IMR-90 (cell line): ENCODE data around the gene OTOA. TPM values are rescaled to one million over a fixed set of nuclear protein-coding genes. Genes with fewer than 3 reads are reported as not detected.
"Not testable (repeated sequence)": the region's sequence is repeated elsewhere in the genome, so short reads cannot be mapped to it uniquely, and the experiment has no call there.

ENCODE experiments used
- ATAC-seq: fragments of 200-7000 bp; cut with Tn5 transposase; 2 replicates; pipeline ENCODE4 v1.9.1; 2020; ENCODE audit warnings: low read depth, mild to moderate bottlenecking, moderate library complexity
- BruUV-seq: library from RNA; stranded (reverse); fragments of 400-500 nt; replicated peaks from 2 replicates; lab custom pipeline; 2021; lab: Mats Ljungman, UMichigan
- CTCF ChIA-PET: fragments of 300-600 bp; formaldehyde crosslinking; extraction: SDS; loops from one replicate; lab custom pipeline; 2021; ENCODE audit warnings: antibody characterized with exemption; lab: Yijun Ruan, JAX
- POLR2A ChIA-PET: fragments of 300-600 bp; sonication (Branson Sonifier 250); formaldehyde crosslinking; loops from one replicate; lab custom pipeline; 2022; ENCODE audit warnings: antibody characterized with exemption; ENCODE audit not compliant: unreplicated experiment; lab: Charles Lee
- DNase-seq: peaks from one replicate; pipeline ENCODE4 v3.0.0; 2013
- H2AFZ ChIP-seq: replicated peaks from 2 replicates; pipeline ENCODE3; 2013; ENCODE audit warnings: low read length, mild to moderate bottlenecking; ENCODE audit not compliant: poor library complexity
- H2AK5ac ChIP-seq: 2 replicates; pipeline ENCODE4 v1.6.1; 2013; ENCODE audit warnings: low read depth, low read length, inconsistent platforms
- H2AK9ac ChIP-seq: replicated peaks from 2 replicates; pipeline ENCODE3; 2013; ENCODE audit warnings: mild to moderate bottlenecking, low read depth, low read length, moderate library complexity; ENCODE audit not compliant: poor library complexity
- H2BK120ac ChIP-seq: 2 replicates; pipeline ENCODE4 v1.6.1; 2013; ENCODE audit warnings: low read depth, low read length, inconsistent platforms
- H2BK15ac ChIP-seq: 3 replicates; pipeline ENCODE4 v1.6.1; 2013; ENCODE audit warnings: low read depth, low read length, inconsistent platforms
- H2BK20ac ChIP-seq: 2 replicates; pipeline ENCODE4 v1.6.1; 2013; ENCODE audit warnings: low read depth, mild to moderate bottlenecking, inconsistent platforms, low read length, moderate library complexity
- H2BK5ac ChIP-seq: 2 replicates; pipeline ENCODE4 v1.6.1; 2013; ENCODE audit warnings: mild to moderate bottlenecking, low read depth, low read length, inconsistent platforms; ENCODE audit not compliant: poor library complexity, severe bottlenecking
- H3K14ac ChIP-seq: replicated peaks from 2 replicates; pipeline ENCODE4 v1.6.1; 2013; ENCODE audit warnings: low read depth, low read length, inconsistent platforms
- H3K18ac ChIP-seq: 2 replicates; pipeline ENCODE4 v1.6.1; 2013; ENCODE audit warnings: low read depth, low read length, control low read depth
- H3K23ac ChIP-seq: 2 replicates; pipeline ENCODE4 v1.6.1; 2013; ENCODE audit warnings: low read depth, low read length, inconsistent platforms
- H3K27ac ChIP-seq: 2 replicates; pipeline ENCODE4 v1.5.1; 2013; ENCODE audit warnings: mild to moderate bottlenecking, control low read depth, low read length; ENCODE audit not compliant: insufficient read depth
- H3K27me3 ChIP-seq: 2 replicates; pipeline ENCODE4 v1.6.1; 2013; ENCODE audit warnings: low read length; ENCODE audit not compliant: control insufficient read depth, insufficient read depth
- H3K36me3 ChIP-seq: 2 replicates; pipeline ENCODE4 v1.6.1; 2013; ENCODE audit warnings: low read length, mixed read lengths; ENCODE audit not compliant: control insufficient read depth, insufficient read depth
- H3K4ac ChIP-seq: 2 replicates; pipeline ENCODE4 v1.6.1; 2013; ENCODE audit warnings: low read depth, low read length, inconsistent platforms
- H3K4me1 ChIP-seq: 2 replicates; pipeline ENCODE4 v1.6.1; 2013; ENCODE audit warnings: low read length, mixed read lengths; ENCODE audit not compliant: control insufficient read depth, insufficient read depth
- H3K4me2 ChIP-seq: 2 replicates; pipeline ENCODE4 v1.6.1; 2013; ENCODE audit warnings: low read depth, mild to moderate bottlenecking, control low read depth, low read length, moderate library complexity
- H3K4me3 ChIP-seq: 2 replicates; pipeline ENCODE4 v1.5.1; 2013; ENCODE audit warnings: low read depth, mild to moderate bottlenecking, control low read depth, low read length, moderate library complexity; ENCODE audit not compliant: insufficient read depth
- H3K56ac ChIP-seq: 2 replicates; pipeline ENCODE4 v1.6.1; 2013; ENCODE audit warnings: low read length, inconsistent platforms; ENCODE audit not compliant: insufficient read depth; ENCODE audit errors: extremely low read depth
- H3K79me1 ChIP-seq, 2 experiments: 2 replicates each; pipeline ENCODE4 v1.6.1; 2013; ENCODE audit warnings: low read length in 2 of 2, inconsistent platforms in 1 of 2, low read depth in 1 of 2
- H3K9ac ChIP-seq: 2 replicates; pipeline ENCODE4 v1.6.1; 2013; ENCODE audit warnings: low read depth, low read length, control low read depth
- H3K9me1 ChIP-seq: 2 replicates; pipeline ENCODE4 v1.6.1; 2013; ENCODE audit warnings: low read length, inconsistent platforms; ENCODE audit not compliant: insufficient read depth
- H3K9me3 ChIP-seq: 2 replicates; pipeline ENCODE4 v1.6.1; 2013; ENCODE audit warnings: low read length; ENCODE audit not compliant: control insufficient read depth, insufficient read depth
- H4K20me1 ChIP-seq: 2 replicates; pipeline ENCODE4 v1.6.1; 2013; ENCODE audit warnings: low read length, inconsistent platforms; ENCODE audit not compliant: insufficient read depth
- H4K5ac ChIP-seq: 2 replicates; pipeline ENCODE4 v1.6.1; 2013; ENCODE audit warnings: mild to moderate bottlenecking, low read depth, low read length, control low read depth
- H4K8ac ChIP-seq, 2 experiments: 2 replicates each; pipeline ENCODE4 v1.6.1; 2013; ENCODE audit warnings: low read depth in 2 of 2, low read length in 2 of 2, control low read depth in 1 of 2, inconsistent platforms in 1 of 2
- H4K91ac ChIP-seq: 2 replicates; pipeline ENCODE4 v1.6.1; 2013; ENCODE audit warnings: low read depth, low read length, inconsistent platforms; ENCODE audit not compliant: insufficient read depth
- CEBPB ChIP-seq: IDR thresholded peaks from 2 replicates; pipeline ENCODE4 v1.6.1; 2012; ENCODE audit warnings: low read depth, low read length, improper control_type of control experiment
- WGBS, 2 experiments: methylation state at CpG; one replicate each; pipeline versions ENCODE4 v1.1.5 to v1.1.7; 2013; ENCODE audit warnings: missing lambda C conversion rate in 2 of 2; ENCODE audit not compliant: insufficient read length in 1 of 2; ENCODE audit errors: extremely low coverage in 2 of 2; 5-methylcytosine and 5-hydroxymethylcytosine counted together
- dilution Hi-C: fragments of 300-500 bp; cut with HindIII; formaldehyde crosslinking; loops from one replicate; pipeline ENCODE4 v1.14.3; 2018; ENCODE audit warnings: low sequenced_read_pairs; ENCODE audit not compliant: unreplicated experiment
- in situ Hi-C: fragments of 300-500 bp; cut with MboI; formaldehyde crosslinking; loops from 3 replicates; pipeline ENCODE4 v1.14.3; 2019; ENCODE audit warnings: low sequenced_read_pairs, inconsistent platforms, mixed read lengths
- intact Hi-C: fragments of 100-400 bp; cut with micrococcal nuclease; formaldehyde crosslinking; loops from 2 replicates; pipeline ENCODE4 v1.10.0; 2022
- polyA plus RNA-seq, 3 experiments: library from polyadenylated mRNA; depleted of rRNA; stranded (reverse); fragments of >200 nt; gene quantifications; 2 replicates each; pipeline ENCODE4 v1.2.3, GENCODE V29; 2012; ENCODE audit warnings: low replicate concordance in 1 of 3
- total RNA-seq: library from RNA; depleted of rRNA; stranded (reverse); fragments of >200 nt; gene quantifications from 2 replicates; pipeline ENCODE4 v1.2.3, GENCODE V29; 2012

OTOA gene
- total and polyA plus RNA-seq, 2 of the 4 experiments (the other 2 are of a cell fraction) = 0.02 TPM; not detected in 1

- H2BK5ac ChIP-seq, H2BK15ac ChIP-seq, dilution Hi-C loops, intact Hi-C loops, BruUV-seq, H3K27ac ChIP-seq, in situ Hi-C loops, H2AFZ ChIP-seq, H3K4me1 ChIP-seq, DNase-seq, H4K20me1 ChIP-seq, H3K4me3 ChIP-seq, POLR2A ChIA-PET, H3K27me3 ChIP-seq, H3K9me3 ChIP-seq, H3K23ac ChIP-seq, H3K4ac ChIP-seq, H2AK9ac ChIP-seq, H3K14ac ChIP-seq, H3K36me3 ChIP-seq, H4K91ac ChIP-seq, H4K5ac ChIP-seq, H2BK20ac ChIP-seq, ATAC-seq, H3K18ac ChIP-seq, H4K8ac ChIP-seq, H3K9ac ChIP-seq, H2AK5ac ChIP-seq, H3K4me2 ChIP-seq, H3K56ac ChIP-seq, H2BK120ac ChIP-seq, H3K9me1 ChIP-seq, H3K79me1 ChIP-seq: not testable (repeated sequence)
- no CpG with 5 or more reads among the region's 5 CpGs for WGBS, 2 experiments
- CTCF ChIA-PET = interaction anchor here (1.1 kb wide), 1 partner anchor 24 kb away, joined by 5 read pairs; no protein-coding TSS in a partner anchor
- peak; percentile 20; the same call in 1 of the 2 replicates for TF ChIP-seq CEBPB
These were observed 16.9 kb downstream of the OTOA start for GRCh38 chr16:21680714-21681113.
